ENCODE results near the gene TMEM150A. TPM values are rescaled to one million over a fixed set of nuclear protein-coding genes. Genes with fewer than 3 reads are reported as not detected.

TMEM150A gene
- total and polyA plus RNA-seq, 2 of the 13 experiments (the other 11 are each of a cell fraction or from before 2014, with no cell fraction given), result 30.1 to 70.4 TPM

DNA sequence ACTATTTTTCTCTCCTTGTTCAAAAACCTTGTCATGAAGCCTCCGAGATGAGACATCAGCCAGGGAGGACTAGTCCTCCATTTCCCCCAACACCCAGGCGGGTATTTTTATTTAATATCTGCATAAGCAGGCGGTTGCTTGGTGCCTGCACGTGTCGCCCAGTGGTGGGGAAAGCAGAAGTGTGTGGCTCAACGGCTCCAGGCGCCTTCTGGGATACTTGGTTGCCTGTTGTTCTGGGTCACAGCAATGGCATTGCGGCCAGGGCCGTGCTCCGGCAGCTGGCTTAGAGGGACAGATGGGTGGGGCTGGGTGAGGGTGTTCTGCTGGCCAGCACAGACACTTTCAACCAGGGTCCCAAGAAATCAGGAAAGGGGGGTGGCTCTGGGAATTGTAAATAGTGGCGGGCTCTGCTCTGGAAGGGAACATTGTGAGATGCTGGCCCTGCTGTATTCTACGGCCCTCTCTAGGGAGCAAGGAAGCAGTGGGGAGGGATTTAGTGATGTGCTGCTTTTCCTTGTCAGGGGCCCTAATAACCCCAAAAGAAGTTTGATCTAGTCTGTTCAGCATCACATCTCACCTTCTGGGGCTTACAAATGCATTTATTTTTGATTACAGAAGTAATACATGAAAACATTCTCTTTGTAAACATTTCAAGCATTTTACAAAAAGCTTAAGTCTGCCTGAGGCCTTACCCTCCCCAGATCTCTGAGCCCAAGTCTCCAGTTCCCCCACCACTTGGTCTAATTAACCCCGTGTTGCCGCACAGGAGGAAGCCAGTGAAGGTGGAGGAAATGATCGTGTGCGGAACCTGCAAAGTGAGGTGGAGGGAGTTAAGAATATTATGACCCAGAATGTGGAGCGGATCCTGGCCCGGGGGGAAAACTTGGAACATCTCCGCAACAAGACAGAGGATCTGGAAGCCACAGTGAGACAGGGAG lies 24.0 kb downstream of the TMEM150A start (continued):
- TF ChIP-seq, protein P1, sequence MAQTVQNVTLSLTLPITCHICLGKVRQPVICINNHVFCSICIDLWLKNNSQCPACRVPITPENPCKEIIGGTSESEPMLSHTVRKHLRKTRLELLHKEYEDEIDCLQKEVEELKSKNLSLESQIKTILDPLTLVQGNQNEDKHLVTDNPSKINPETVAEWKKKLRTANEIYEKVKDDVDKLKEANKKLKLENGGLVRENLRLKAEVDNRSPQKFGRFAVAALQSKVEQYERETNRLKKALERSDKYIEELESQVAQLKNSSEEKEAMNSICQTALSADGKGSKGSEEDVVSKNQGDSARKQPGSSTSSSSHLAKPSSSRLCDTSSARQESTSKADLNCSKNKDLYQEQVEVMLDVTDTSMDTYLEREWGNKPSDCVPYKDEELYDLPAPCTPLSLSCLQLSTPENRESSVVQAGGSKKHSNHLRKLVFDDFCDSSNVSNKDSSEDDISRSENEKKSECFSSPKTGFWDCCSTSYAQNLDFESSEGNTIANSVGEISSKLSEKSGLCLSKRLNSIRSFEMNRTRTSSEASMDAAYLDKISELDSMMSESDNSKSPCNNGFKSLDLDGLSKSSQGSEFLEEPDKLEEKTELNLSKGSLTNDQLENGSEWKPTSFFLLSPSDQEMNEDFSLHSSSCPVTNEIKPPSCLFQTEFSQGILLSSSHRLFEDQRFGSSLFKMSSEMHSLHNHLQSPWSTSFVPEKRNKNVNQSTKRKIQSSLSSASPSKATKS (CRISPR knock-in tag; IDR thresholded peaks at IDR 0.05), result 0 out of 2 replicates have a peak, but pooled peaks have one; percentile 17
- TF ChIP-seq NFYC (CRISPR knock-in tag; IDR thresholded peaks at IDR 0.05), result no peak
- TF ChIP-seq ZNF556 (CRISPR knock-in tag; IDR thresholded peaks at IDR 0.05; ENCODE audit: borderline replicate concordance), result no peak
- TF ChIP-seq ZNF776 (CRISPR knock-in tag; IDR thresholded peaks at IDR 0.05), result no peak
- TF ChIP-seq ZNF333 (CRISPR knock-in tag; IDR thresholded peaks at IDR 0.05; ENCODE audit: borderline replicate concordance), result no peak
- no peak for TF ChIP-seq ZNF317 (CRISPR knock-in tag; IDR thresholded peaks at IDR 0.05)
- no peak for TF ChIP-seq ATF7-NPFF (CRISPR knock-in tag; IDR thresholded peaks at IDR 0.05; ENCODE audit: low read depth)
- TF ChIP-seq ZNF543 (CRISPR knock-in tag; IDR thresholded peaks at IDR 0.05), result peak; percentile 49; the same call in 1 of the 2 replicates
- no peak for TF ChIP-seq PLRG1 (conservative IDR thresholded peaks at IDR 0.05)
- TF ChIP-seq KDM6A (CRISPR knock-in tag; IDR thresholded peaks at IDR 0.05; ENCODE audit: low read depth), result no peak
- TF ChIP-seq, protein P2, sequence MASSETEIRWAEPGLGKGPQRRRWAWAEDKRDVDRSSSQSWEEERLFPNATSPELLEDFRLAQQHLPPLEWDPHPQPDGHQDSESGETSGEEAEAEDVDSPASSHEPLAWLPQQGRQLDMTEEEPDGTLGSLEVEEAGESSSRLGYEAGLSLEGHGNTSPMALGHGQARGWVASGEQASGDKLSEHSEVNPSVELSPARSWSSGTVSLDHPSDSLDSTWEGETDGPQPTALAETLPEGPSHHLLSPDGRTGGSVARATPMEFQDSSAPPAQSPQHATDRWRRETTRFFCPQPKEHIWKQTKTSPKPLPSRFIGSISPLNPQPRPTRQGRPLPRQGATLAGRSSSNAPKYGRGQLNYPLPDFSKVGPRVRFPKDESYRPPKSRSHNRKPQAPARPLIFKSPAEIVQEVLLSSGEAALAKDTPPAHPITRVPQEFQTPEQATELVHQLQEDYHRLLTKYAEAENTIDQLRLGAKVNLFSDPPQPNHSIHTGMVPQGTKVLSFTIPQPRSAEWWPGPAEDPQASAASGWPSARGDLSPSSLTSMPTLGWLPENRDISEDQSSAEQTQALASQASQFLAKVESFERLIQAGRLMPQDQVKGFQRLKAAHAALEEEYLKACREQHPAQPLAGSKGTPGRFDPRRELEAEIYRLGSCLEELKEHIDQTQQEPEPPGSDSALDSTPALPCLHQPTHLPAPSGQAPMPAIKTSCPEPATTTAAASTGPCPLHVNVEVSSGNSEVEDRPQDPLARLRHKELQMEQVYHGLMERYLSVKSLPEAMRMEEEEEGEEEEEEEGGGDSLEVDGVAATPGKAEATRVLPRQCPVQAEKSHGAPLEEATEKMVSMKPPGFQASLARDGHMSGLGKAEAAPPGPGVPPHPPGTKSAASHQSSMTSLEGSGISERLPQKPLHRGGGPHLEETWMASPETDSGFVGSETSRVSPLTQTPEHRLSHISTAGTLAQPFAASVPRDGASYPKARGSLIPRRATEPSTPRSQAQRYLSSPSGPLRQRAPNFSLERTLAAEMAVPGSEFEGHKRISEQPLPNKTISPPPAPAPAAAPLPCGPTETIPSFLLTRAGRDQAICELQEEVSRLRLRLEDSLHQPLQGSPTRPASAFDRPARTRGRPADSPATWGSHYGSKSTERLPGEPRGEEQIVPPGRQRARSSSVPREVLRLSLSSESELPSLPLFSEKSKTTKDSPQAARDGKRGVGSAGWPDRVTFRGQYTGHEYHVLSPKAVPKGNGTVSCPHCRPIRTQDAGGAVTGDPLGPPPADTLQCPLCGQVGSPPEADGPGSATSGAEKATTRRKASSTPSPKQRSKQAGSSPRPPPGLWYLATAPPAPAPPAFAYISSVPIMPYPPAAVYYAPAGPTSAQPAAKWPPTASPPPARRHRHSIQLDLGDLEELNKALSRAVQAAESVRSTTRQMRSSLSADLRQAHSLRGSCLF (CRISPR knock-in tag; IDR thresholded peaks at IDR 0.05; ENCODE audit: borderline replicate concordance), result no peak
- TF ChIP-seq, protein P3, sequence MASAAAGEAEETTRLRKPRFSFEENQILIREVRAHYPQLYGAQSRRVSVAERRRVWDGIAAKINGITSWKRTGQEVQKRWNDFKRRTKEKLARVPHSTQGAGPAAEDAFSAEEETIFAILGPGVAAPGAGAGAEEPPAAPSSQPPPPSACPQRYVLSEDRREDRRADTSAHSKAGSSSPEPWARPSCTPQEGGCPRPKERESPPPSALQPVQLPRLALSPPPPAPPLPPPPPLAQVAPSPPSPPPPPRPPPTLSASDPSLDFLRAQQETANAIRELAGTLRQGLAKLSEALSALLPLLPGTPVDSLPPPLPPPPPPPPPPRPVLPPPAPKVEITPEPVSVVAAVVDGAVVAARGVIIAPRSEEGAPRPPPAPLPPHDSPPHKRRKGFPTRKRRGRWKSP (CRISPR knock-in tag; IDR thresholded peaks at IDR 0.05), result no peak
- no peak for TF ChIP-seq ASH2L (IDR thresholded peaks at IDR 0.05; ENCODE audit: insufficient read length, low read depth, low read length)
- TF ChIP-seq, protein P4, sequence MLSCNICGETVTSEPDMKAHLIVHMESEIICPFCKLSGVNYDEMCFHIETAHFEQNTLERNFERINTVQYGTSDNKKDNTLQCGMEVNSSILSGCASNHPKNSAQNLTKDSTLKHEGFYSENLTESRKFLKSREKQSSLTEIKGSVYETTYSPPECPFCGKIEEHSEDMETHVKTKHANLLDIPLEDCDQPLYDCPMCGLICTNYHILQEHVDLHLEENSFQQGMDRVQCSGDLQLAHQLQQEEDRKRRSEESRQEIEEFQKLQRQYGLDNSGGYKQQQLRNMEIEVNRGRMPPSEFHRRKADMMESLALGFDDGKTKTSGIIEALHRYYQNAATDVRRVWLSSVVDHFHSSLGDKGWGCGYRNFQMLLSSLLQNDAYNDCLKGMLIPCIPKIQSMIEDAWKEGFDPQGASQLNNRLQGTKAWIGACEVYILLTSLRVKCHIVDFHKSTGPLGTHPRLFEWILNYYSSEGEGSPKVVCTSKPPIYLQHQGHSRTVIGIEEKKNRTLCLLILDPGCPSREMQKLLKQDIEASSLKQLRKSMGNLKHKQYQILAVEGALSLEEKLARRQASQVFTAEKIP (CRISPR knock-in tag; IDR thresholded peaks at IDR 0.05; ENCODE audit: borderline replicate concordance), result no peak
- TF ChIP-seq, protein P5, sequence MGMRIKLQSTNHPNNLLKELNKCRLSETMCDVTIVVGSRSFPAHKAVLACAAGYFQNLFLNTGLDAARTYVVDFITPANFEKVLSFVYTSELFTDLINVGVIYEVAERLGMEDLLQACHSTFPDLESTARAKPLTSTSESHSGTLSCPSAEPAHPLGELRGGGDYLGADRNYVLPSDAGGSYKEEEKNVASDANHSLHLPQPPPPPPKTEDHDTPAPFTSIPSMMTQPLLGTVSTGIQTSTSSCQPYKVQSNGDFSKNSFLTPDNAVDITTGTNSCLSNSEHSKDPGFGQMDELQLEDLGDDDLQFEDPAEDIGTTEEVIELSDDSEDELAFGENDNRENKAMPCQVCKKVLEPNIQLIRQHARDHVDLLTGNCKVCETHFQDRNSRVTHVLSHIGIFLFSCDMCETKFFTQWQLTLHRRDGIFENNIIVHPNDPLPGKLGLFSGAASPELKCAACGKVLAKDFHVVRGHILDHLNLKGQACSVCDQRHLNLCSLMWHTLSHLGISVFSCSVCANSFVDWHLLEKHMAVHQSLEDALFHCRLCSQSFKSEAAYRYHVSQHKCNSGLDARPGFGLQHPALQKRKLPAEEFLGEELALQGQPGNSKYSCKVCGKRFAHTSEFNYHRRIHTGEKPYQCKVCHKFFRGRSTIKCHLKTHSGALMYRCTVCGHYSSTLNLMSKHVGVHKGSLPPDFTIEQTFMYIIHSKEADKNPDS (CRISPR knock-in tag; IDR thresholded peaks at IDR 0.05), result no peak
